H9 (cell line): ENCODE results near the gene VARS1. TPM values are rescaled to one million over a fixed set of nuclear protein-coding genes. Genes with fewer than 3 reads are reported as not detected.

Experiments used
- DNase-seq: peaks from one replicate; pipeline ENCODE4 v3.0.0-alpha.2; 2017
- H2AFZ ChIP-seq: one replicate; pipeline ENCODE4 v1.6.1; 2013; ENCODE audit warnings: mild to moderate bottlenecking, low read length, control low read depth, moderate library complexity
- H2AK5ac ChIP-seq: 2 replicates; pipeline ENCODE4 v1.6.1; 2013; ENCODE audit warnings: low read length, control low read depth, mixed read lengths; ENCODE audit not compliant: insufficient read length
- H2BK120ac ChIP-seq: one replicate; pipeline ENCODE4 v1.6.1; 2013; ENCODE audit warnings: low read depth, mild to moderate bottlenecking, low read length, control low read depth, inconsistent platforms; ENCODE audit not compliant: poor library complexity, severe bottlenecking
- H2BK12ac ChIP-seq: 2 replicates; pipeline ENCODE4 v1.6.1; 2013; ENCODE audit warnings: low read length, control low read depth, mixed read lengths, low read depth; ENCODE audit not compliant: insufficient read length
- H2BK15ac ChIP-seq: 2 replicates; pipeline ENCODE4 v1.6.1; 2013; ENCODE audit warnings: low read depth, low read length, control low read depth
- H2BK20ac ChIP-seq: one replicate; pipeline ENCODE4 v1.6.1; 2013; ENCODE audit warnings: low read depth, mild to moderate bottlenecking, low read length, control low read depth, inconsistent platforms; ENCODE audit not compliant: poor library complexity, severe bottlenecking
- H2BK5ac ChIP-seq: 2 replicates; pipeline ENCODE4 v1.6.1; 2013; ENCODE audit warnings: low read length, control low read depth, mixed read lengths; ENCODE audit not compliant: insufficient read length
- H3K14ac ChIP-seq: 2 replicates; pipeline ENCODE4 v1.6.1; 2013; ENCODE audit warnings: low read length, control low read depth; ENCODE audit not compliant: insufficient read depth
- H3K18ac ChIP-seq: 2 replicates; pipeline ENCODE4 v1.6.1; 2013; ENCODE audit warnings: low read depth, mild to moderate bottlenecking, mixed read lengths, low read length, control low read depth; ENCODE audit not compliant: insufficient read length
- H3K23ac ChIP-seq: 2 replicates; pipeline ENCODE4 v1.6.1; 2013; ENCODE audit warnings: low read length, control low read depth, mixed read lengths, low read depth; ENCODE audit not compliant: insufficient read length
- H3K23me2 ChIP-seq: 2 replicates; pipeline ENCODE4 v1.6.1; 2013; ENCODE audit warnings: low read depth, mild to moderate bottlenecking, mixed read lengths, low read length, control low read depth; ENCODE audit not compliant: insufficient read length, poor library complexity, severe bottlenecking
- H3K27ac ChIP-seq: 2 replicates; pipeline ENCODE4 v1.5.1; 2013; ENCODE audit warnings: low read length, control low read depth, mixed read lengths, low read depth; ENCODE audit not compliant: insufficient read length
- H3K27me3 ChIP-seq: 2 replicates; pipeline ENCODE4 v1.6.1; 2013; ENCODE audit warnings: low read length, control low read depth, inconsistent platforms; ENCODE audit not compliant: insufficient read depth
- H3K4ac ChIP-seq: 2 replicates; pipeline ENCODE4 v1.6.1; 2013; ENCODE audit warnings: low read depth, mild to moderate bottlenecking, control low read depth, inconsistent platforms, low read length, moderate library complexity
- H3K4me1 ChIP-seq: 2 replicates; pipeline ENCODE4 v1.6.1; 2013; ENCODE audit warnings: low read length, control low read depth, inconsistent platforms; ENCODE audit not compliant: insufficient read depth
- H3K4me2 ChIP-seq: 2 replicates; pipeline ENCODE4 v1.6.1; 2013; ENCODE audit warnings: low read length, control low read depth, mixed read lengths; ENCODE audit not compliant: insufficient read length, insufficient read depth
- H3K56ac ChIP-seq: 2 replicates; pipeline ENCODE4 v1.6.1; 2013; ENCODE audit warnings: low read depth, mild to moderate bottlenecking, mixed read lengths, low read length, control low read depth; ENCODE audit not compliant: insufficient read length
- H3K79me1 ChIP-seq: 2 replicates; pipeline ENCODE4 v1.6.1; 2013; ENCODE audit warnings: low read depth, mild to moderate bottlenecking, moderate library complexity, low read length, control low read depth, inconsistent platforms; ENCODE audit not compliant: insufficient read depth, poor library complexity, severe bottlenecking
- H3K79me2 ChIP-seq: 2 replicates; pipeline ENCODE4 v1.6.1; 2013; ENCODE audit warnings: low read length, control low read depth, inconsistent platforms; ENCODE audit not compliant: insufficient read depth
- H3K9ac ChIP-seq: 2 replicates; pipeline ENCODE4 v1.6.1; 2013; ENCODE audit warnings: low read length, control low read depth, mixed read lengths; ENCODE audit not compliant: insufficient read length; ENCODE audit errors: extremely low read depth
- H3K9me3 ChIP-seq: one replicate; pipeline ENCODE4 v1.6.1; 2013; ENCODE audit warnings: low read depth, low read length, inconsistent platforms; ENCODE audit not compliant: control insufficient read depth
- H3T11ph ChIP-seq: one replicate; pipeline ENCODE4 v1.6.1; 2013; ENCODE audit warnings: mild to moderate bottlenecking, low read length, control low read depth, inconsistent platforms
- H4K20me1 ChIP-seq: one replicate; pipeline ENCODE4 v1.6.1; 2013; ENCODE audit not compliant: control insufficient read depth, insufficient read length, insufficient read depth
- H4K5ac ChIP-seq: 2 replicates; pipeline ENCODE4 v1.6.1; 2013; ENCODE audit warnings: low read depth, mild to moderate bottlenecking, mixed read lengths, low read length, control low read depth; ENCODE audit not compliant: insufficient read length
- H4K8ac ChIP-seq: replicated peaks from 2 replicates; pipeline ENCODE4 v1.6.1; 2013; ENCODE audit warnings: low read length, control low read depth, mixed read lengths, low read depth; ENCODE audit not compliant: insufficient read length
- H4K91ac ChIP-seq: 2 replicates; pipeline ENCODE4 v1.6.1; 2013; ENCODE audit warnings: low read depth, mild to moderate bottlenecking, moderate library complexity, mixed read lengths, low read length, control low read depth; ENCODE audit not compliant: insufficient read length
- H3K27ac Mint-ChIP-seq, 3 experiments: 2 replicates in 2 of 3; 3 replicates in 1 of 3; pipeline ENCODE4 v1.8.0; 2020 to 2021; ENCODE audit warnings: mixed read lengths in 3 of 3, mild to moderate bottlenecking in 1 of 3, moderate library complexity in 1 of 3
- H3K27me3 Mint-ChIP-seq: 2 replicates; pipeline ENCODE4 v1.8.0; 2021; ENCODE audit warnings: low read depth, mild to moderate bottlenecking, moderate library complexity, mixed read lengths
- H3K36me3 Mint-ChIP-seq, 3 experiments: 2 replicates in 2 of 3; 3 replicates in 1 of 3; pipeline ENCODE4 v1.8.0; 2020 to 2021; ENCODE audit warnings: low read depth in 3 of 3, mixed read lengths in 3 of 3; ENCODE audit not compliant: insufficient read depth in 1 of 3
- H3K4me1 Mint-ChIP-seq, 2 experiments: 2 replicates each; pipeline ENCODE4 v1.8.0; 2020; ENCODE audit warnings: mixed read lengths in 2 of 2
- H3K4me3 Mint-ChIP-seq, 2 experiments: 2 replicates in 1 of 2; 3 replicates in 1 of 2; pipeline ENCODE4 v1.8.0; 2020 to 2021; ENCODE audit warnings: mild to moderate bottlenecking in 2 of 2, mixed read lengths in 2 of 2, moderate library complexity in 1 of 2
- H3K9me3 Mint-ChIP-seq, 2 experiments: 2 replicates in 1 of 2; 3 replicates in 1 of 2; pipeline ENCODE4 v1.8.0; 2020; ENCODE audit warnings: mild to moderate bottlenecking in 2 of 2, mixed read lengths in 2 of 2, moderate library complexity in 1 of 2
- CTCF ChIP-seq: fragments of 200-600 bp; sonication (generic); conservative IDR thresholded peaks from 3 replicates; pipeline ENCODE4 v1.8.0; 2021; ENCODE audit warnings: antibody characterized with exemption, mild to moderate bottlenecking
- WGBS: extraction: QIAGEN DNeasy Blood & Tissue Kit; methylation state at CpG from one replicate; pipeline ENCODE4 v1.1.7; 2013; ENCODE audit warnings: missing lambda C conversion rate, low lambda C conversion rate, mixed read lengths; ENCODE audit not compliant: insufficient read length; ENCODE audit errors: extremely low coverage; 5-methylcytosine and 5-hydroxymethylcytosine counted together
- total RNA-seq: library from RNA; stranded (reverse); gene quantifications from 2 replicates; pipeline ENCODE4 v1.2.1, GENCODE V29; 2021

The VARS1 gene
- total RNA-seq, 1 experiment from 2014 or later, result 154 TPM

GRCh38 chr6:31831350-31832215 lies 36.0 kb upstream of the VARS1 start:
- no peaks in the 10 kb centered on the region for H4K20me1 ChIP-seq
- no peak overlapping the region for H3K56ac ChIP-seq
- WGBS, result no CpG with 5 or more reads among the region's 15 CpGs
- no peak overlapping the region for H3K9ac ChIP-seq
- H4K8ac ChIP-seq, result no peak overlapping the region
- Mint-ChIP-seq H3K4me1 (peaks cover 18 to 23% of the 10 kb centered on the region in 2 experiments), H3K27ac (no peak overlapping the region; a peak in 1 of 7 replicates), H3K9me3 (peaks cover 0 to 6% of the 10 kb centered on the region in 2 experiments; a peak in 2 of 5 replicates), H3K4me3 (peak overlapping the region; percentile 79 to 88), H3K27me3 (peaks cover 4% of the 10 kb centered on the region), H3K36me3 (peaks cover 16 to 19% (median 17%) of the 10 kb centered on the region in 3 experiments)
- no peak overlapping the region for H2BK12ac ChIP-seq
- no peak overlapping the region for H4K5ac ChIP-seq
- H2AK5ac ChIP-seq, result no peak overlapping the region
- no peak overlapping the region for H3K18ac ChIP-seq
- no peak overlapping the region for H3K14ac ChIP-seq
- H2BK20ac ChIP-seq, result no peak overlapping the region
- peaks cover 17% of the 10 kb centered on the region; the same call in 1 of the 2 replicates for H3K79me2 ChIP-seq
- TF ChIP-seq CTCF, result no peak
- H3K27me3 ChIP-seq, result no peaks in the 10 kb centered on the region
- H3T11ph ChIP-seq, result no peak overlapping the region
- H2BK120ac ChIP-seq, result no peak overlapping the region
- peaks cover under 1% of the 10 kb centered on the region for H3K79me1 ChIP-seq
- H3K27ac ChIP-seq, result no peak overlapping the region
- H3K23ac ChIP-seq, result no peak overlapping the region
- H3K9me3 ChIP-seq, result no peaks in the 10 kb centered on the region
- no peak overlapping the region for H3K4ac ChIP-seq
- H3K23me2 ChIP-seq, result peaks cover 30% of the 10 kb centered on the region
- no peaks in the 10 kb centered on the region for H3K4me1 ChIP-seq
- H2AFZ ChIP-seq, result no peak overlapping the region
- no peak overlapping the region for H2BK15ac ChIP-seq
- no peak for DNase-seq
- peak overlapping the region; percentile 61 for H3K4me2 ChIP-seq
- H2BK5ac ChIP-seq, result no peak overlapping the region
- no peak overlapping the region for H4K91ac ChIP-seq
